HPDE6-E6E7 (cell line): ENCODE results near the gene BRD4.

ENCODE experiments used
- DNase-seq: peaks from one replicate; pipeline ENCODE4 v3.0.0; 2011; ENCODE audit warnings: missing footprints; ENCODE audit errors: extremely low spot score

Gene BRD4

DNA sequence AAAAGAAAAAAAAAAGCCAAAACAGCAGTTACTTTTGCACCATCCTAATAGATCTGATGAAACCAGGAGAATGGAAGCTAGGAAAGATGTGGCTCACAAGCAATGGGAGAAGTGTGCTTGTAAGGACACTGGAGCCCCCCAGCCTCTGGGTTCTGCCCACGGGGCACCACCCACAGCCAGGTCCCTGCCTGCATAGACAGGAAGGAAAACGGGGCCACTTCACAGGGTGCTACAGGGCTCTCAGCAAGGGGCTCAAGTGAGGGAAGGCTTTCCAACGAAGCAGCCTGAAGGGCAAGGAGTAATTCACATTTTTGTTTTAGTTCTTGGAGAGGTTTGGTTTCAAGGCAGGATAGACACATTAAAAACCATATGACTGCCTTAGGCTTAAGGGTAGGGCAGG lies 42.7 kb downstream of the BRD4 start:
- no peak for DNase-seq

DNA sequence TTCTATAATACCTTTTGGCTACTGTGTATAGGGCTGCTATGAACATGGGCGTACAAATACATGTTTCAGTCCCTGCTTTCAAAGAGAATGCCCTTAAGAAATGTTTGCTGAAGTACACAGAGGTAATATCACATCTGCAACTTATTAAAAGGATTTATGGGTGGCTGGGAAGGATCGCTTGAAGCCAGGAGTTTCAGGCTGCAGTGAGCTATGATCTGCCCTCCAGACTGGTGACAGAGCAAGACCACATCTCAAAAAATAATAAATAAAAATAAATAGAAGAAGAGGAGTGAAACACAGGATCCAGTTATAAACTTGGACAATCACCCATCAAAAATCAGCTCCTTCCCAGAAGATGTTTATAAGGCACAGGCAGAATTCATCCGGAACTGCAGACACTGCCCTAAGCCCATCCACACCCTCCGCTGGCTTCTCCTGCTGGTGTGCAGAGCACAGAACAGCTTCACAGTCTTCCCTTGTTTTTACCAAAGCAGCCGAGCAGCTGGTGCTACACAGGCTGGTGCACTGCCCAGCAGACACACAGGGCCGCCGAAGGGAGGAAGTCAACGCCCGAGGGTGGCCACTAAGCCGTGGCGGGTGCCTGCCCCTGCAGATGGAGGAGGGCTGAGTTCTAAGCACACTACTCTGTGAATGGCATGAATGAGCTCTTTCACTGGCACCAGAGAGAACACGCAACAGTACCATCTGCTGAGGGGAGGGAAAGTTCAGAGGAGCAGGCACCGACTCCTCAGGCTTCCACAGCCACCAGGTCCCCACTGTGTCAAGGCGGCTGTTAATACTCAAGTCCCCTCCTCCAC lies 44.0 kb downstream of the BRD4 start:
- DNase-seq: no peak

DNA sequence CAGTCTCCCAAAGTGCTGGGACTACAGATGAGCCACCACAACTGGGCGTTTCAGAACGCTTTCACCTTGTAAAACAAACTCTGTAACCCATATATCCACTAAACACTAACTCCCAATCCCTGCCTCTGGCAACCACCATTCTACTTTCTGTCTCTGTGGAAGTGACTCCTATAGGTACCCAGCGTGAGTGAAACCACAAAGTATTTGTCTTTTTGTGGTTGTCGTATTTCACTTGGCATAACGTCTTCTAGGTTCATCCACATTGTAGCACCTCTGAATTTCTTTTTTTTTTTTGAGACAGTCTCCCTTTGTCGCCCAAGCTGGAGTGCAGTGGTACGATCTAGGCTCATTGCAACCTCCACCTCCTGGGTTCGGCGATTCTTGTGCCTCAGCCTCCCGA lies 44.8 kb downstream of the BRD4 start:
- no peak for DNase-seq

DNA sequence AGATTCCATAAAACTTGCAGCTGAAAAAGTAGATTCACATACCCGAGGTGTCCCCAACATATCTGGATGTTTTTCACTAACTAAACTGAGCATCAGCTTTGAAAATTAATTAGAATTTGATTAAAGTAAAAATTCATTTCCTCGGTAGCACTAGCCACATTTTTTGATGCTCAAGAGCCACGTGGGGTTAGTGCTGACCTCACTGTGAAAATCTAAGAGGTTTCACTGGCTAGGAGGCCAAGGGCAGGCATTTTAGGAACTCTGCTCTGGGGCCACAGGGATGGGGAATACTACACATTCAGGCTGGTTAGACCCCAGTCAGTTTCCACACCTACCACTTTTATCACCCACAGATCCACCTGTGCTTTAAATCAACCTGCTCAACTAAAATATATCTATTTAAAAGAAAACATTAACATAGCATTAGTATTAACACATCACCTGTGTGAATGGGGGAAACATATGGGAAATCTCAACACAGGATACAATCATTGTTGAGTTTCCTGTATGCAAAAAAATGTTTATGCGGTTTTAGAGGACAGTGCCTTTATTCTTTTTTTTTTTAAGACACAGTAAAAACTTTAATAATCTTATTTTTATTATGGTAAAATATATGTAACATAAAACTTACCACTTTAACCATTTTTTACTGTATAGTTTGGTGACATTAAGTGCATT lies 45.5 kb downstream of the BRD4 start:
- no peak for DNase-seq

DNA sequence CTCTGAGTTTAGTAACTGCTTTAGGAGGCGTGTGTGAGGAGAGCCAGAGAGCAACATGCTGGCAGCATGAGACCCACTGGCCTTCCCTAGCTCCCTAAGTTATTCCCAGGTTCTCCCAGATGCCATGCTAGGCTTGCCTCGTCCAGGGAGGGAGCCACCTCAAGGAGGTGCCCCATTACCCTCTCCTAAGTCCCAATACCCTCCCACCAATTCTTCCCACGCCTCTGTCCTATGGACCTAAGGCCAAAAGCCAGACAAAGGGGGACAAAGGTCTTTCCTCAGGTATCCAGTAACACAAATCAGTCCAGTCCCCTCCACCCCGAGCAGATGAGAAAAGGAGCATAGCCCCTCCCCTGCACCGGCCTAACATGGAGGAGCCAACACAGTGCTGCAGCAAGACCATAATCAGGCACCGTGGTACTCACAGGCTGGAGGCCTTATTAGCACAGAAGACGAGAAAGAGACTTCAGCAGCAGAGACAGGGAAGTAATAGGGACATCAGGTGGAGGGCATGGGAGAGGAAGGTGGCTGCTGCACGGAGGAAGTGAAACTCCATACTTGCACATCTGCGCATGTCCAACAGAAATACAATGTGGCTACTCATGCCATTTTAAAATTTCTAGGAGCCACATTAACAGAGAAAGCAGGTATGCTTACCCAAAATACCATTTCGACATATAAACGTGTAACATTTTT lies 46.3 kb downstream of the BRD4 start:
- DNase-seq: no peak

DNA sequence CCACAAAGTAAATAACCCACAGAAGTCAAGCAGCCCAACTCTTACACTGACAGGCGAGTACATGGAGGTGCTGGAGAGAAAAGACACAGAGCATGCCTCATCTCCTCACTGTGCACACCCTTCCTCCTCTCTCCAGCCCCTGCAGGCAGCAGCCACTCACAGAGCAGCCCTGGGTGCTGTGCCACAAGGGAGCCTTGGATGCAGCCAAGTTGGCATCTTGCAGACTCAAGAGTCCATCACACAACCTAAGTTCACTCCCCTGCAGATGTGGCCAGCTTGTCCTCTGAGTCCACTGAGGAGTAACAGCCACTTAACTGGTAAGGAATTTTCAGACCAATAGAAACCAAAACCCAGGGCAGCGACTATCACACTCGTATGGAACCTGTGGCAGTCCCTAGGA lies 47.4 kb downstream of the BRD4 start:
- no peak for DNase-seq

DNA sequence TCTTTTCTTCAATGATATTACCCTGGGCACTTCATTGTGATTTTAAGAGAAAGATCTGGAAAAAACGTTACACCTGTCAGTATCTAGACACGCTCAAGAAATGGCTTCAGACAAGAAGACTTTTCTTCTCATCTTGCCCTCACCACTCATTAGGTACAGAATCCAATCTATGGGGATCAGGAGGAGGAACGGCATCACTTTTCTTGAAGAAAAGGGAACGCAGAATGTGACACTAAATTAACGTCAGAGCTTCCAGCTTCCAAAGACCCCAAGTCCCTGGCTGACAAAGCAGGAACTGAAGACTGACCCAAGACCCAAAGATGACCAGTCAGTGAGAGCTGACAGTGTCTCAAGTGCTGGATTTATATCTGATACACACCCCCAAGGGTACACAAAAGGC lies 48.2 kb downstream of the BRD4 start:
- DNase-seq: no peak

DNA sequence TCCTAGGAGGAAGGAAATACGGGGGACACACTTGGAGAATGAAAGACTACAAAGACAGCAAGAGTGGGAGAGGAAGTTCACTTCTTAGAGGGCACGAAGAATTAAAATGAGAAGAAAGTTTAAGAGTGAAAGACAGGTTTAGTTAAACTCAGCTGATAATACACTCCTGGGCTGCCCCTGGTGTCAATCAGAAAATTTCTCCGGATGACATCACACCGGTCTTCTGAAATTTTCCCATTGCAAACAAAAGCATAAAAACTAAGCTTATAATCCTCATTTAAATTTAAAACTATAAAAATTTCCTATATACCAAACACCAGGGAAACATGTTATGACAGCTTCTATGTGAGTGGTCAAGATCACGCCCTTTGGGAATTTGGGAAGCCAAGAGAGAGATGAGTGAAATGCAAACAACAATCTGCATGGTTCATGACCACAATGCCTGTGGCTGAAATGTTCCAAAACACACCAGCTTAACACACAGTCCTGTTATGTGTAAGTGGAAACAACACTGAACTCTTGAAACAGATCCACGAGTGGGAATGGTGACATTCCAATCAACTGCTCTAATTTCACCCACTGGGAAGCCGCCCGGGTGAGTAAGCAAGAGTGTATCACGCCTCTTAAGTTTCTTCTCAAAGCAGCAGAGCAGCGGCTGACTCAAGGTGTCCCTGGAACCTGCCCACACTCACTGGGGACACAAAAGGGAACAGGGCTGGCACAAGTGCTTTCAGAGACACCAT lies 49.0 kb downstream of the BRD4 start:
- no peak for DNase-seq

DNA sequence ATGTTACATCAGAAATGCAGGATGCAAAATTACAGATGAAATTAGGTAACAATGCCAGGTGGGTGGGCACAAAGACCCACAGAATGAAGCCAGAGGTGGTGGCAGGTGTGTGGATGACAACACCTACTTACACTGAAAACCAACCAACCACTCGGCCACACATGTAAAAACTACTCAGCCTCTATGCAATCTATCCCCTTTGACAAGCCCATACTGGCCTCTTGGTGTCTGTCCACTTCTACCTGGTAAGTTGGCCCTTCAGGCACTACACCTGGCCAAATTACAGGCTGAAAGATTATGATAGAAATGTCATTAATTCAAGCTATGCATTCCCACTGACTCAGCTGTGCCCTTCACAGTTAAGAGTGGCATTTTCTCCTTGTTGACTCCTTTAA lies 50.0 kb downstream of the BRD4 start:
- peak; percentile 48 for DNase-seq

DNA sequence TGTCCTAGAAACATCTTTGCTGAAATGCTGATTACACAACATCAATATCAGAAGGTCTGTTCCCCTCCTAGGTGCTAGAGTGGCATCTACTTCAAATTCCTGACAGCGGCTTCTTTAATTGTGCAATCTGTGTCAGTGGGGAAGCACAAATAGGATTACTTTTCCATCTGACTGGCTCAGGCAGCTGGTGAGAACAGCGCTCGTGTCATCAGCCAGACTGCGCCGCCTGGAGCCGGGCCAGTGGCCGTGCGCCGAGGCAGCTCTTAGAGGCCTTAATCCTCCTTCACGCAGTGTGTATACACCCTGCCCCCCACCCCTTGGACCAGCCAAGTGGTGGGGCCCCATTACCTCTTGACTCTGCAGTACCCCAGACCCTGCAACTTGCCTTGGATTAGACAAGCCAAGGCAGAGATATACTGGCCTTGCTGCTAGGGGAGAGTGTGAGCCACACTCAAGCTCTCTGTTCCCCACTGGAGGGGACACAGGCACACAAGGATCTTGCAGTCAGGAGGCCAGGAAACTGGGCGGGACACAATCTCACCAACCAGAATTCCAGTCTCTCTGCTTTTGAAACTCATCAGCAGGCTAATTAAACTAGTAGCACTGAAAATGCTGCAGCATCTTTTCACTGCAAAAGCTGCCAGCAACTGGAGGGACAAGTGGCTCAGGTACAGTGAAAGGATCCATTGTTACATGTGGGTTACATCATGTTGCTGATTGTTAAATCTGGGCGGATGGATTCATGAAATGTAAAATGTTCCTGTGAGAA lies 51.2 kb downstream of the BRD4 start:
- DNase-seq: peak; percentile 38

DNA sequence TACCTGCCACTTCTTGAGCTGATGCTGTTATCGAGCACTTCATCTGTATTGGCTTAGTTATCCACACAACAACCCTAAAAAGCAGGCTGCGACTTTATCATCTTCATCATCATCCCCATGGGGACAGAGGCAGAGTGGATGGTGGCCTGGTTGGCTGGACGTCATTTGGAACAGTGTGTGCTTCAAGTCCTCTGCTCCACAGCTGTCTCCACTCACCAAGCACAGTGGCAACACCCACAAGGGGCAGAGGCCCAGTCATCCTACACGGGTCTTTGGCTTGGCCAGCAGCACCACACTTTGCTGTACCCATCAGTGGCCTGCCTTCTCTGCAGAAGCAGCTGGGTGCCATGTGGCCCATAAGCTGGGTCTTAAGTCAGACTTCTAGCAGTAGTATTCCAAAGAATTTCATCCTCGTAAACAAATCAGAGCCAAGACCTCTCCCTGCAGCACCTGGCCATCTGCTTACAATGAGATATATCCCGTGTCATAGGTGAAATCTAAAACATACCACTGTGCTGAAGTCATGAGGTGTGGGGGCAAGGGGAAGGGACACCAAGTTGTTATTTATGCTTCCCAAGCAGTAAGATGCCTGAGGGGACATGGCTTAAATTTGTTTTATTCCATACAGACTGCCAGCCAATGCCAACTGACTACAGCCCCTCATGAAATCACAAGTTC lies 52.2 kb downstream of the BRD4 start:
- DNase-seq: no peak

DNA sequence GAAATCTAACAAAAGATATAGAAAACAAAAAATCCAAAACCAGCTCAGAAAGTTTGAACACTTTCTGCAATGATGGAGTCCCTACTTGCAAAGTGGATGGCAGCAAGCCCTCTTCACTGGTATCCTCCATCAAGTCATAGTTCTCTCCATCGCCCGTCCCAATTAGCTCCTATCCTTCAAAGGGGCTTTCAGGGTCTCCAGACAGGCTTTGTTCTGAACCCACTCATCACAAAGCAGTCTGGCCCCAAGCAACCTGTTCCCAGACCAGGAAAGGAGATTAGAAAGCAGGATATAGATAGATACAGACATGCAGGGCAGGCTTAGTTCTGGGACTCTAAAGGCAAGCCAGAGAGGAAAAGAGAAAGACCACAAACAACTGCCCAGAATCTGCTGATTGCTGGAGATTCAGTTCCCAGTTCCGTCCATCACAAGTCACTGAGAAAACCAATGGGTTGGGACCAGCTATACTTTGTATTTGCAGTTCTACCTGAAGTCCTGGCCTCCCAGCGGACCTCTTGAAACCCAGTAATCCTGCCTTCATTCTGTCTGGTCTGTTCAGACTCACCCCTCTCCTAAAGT lies 52.9 kb downstream of the BRD4 start:
- no peak for DNase-seq

DNA sequence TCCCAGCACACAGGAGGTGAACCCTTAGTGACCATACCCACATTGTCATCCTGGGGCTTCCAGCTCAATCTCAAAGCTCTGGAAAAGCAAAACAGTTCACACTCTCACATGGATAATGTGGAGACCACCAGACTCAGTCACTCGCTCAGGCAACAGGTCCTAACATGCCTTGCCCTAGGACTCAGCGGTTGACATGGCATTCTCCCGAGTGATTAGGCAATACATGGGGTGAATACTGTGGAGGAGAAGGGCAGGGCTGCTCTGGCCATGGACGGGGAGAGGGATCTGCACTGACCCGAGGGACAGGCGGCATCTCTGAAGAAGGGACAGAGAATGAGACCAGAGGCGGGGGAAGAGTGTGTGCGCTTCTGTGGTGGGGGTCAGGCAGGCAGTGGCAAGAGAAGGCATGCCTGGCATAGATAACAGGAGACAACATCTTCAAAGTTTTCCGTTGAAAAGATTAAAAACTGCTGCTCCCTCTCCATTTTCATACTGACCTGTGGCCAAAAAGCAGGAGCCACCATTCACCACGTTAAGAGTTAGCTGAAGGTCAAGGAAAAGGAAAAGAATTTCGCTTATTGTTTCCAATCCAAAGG lies 55.6 kb downstream of the BRD4 start:
- peak; percentile 70 for DNase-seq

DNA sequence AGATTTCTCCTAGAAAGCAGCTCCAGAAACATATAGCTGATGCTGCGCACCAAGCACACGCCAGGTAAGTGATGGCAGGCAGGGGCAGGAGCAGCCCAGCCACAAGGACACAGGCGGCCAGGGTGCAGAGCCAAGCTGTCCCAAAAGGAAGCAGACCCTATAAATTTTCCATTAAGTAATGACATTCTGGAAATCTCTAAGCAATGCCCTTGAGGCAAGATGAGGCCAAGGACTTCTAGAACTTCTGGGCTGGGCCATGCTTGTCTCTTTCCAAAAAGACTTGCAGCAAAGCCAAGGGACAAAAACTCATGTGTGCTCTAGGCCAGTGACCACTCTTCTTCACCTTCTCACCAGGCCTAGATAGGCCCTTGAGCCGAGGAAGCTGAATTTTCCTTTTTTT lies 57.9 kb downstream of the BRD4 start:
- DNase-seq: no peak

DNA sequence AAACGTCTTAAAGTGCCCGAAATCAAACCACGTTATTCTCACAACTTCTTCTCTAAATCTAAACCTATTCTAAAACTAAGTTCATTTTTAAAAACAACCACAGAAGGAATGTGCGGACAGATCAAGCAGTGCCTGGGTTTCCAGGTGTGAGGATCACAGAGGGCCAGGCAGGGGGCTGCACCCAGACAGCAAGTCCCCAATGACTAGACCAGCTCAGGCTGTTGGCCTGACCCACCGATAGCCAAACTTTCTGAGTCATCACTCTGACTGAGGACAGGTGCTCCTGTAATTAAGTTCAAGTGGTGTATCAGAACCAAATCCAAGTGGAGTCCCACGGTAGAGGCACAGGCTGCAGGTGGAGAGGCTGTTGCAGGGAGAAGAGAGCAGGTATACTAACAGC lies 62.5 kb downstream of the BRD4 start:
- DNase-seq: no peak

DNA sequence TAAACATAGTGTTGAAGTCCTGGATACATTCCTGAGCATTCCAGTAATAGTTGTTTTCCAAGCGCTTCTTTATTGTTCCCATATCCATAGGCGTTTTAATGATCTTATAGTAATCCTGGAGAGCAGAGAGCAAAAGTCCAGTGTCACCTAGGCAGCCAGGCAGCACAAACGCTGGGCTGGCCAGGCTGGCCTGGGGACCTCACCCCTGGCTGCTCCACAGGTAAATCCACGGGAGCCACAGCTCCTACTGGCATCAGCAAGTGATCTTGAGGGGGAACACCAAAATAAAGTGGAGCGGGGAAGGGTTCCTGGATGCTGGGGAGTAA lies 63.4 kb downstream of the BRD4 start:
- no peak for DNase-seq

DNA sequence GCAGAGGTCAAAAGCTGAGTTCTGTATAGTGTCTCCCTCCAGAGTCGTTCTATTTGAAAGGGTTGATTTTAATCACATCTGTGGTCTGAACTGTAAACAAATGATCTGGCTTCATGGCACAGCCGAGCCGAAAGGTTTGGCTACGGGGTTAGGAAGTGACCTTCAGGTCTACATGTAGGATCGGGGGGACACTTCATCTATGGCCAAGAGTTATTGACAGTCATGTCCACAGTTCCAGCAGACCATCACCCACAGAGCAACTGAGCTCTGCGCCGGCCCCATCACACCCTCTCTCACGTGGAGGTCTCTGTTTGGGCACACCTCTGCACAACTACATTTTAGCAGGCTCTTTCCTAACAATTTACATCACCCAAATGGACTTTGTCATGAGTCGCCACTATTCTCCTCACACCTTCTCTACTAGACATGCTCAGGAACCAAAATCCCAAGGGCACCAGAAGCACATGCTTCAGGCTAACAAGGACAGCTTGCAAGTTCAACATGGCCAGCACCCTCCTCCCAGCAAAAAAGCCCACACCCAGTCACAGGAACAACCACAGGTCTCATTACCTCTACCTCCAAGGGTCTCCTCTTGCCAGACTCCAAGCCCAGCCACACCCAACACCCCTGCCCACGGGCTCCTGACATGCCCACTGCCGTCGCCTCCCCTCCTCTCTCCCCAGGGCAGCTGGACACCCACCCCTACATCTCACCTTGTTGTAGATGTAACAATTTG lies 64.0 kb downstream of the BRD4 start:
- DNase-seq: no peak

DNA sequence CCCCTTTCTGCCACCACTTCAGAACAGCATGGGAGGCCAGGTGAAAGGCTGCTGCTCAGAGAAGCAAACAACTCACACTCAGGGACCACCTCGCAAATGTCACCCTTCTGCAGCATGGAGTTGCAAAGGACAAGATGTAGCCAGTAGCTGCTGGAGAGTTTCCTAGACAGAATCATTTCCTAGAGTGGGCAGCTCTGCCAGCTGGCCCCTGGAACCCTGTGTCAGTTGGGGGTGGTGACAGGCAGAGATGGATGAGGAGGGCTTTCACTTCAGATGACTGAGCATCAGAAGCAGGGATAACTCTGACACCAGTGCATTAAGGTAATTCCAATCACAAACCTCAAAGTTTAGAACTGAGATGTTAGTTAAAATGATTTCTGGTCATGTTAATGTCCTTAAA lies 65.7 kb downstream of the BRD4 start:
- DNase-seq: no peak

DNA sequence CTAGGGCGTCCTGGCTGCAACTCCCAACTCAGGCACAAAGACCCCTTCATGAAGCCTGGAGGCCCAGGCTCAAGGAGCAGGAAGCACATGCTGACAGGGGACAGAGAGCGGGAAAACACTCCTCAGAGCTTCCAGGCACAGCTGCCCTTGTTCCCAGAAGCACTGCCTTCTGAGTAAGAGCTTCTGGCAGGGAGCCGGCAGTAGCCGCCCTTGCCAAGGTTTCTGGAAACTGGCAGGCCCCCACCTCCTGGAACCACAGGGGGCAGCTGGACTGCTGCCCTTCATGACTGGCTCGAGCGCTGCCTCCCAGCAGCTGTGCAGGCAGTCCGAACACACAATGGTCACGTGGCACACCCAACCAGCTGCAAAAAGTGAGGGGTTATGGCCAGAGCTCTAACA lies 66.5 kb downstream of the BRD4 start:
- no peak for DNase-seq
